Activated CD8-positive, alpha-beta memory T cell treated with anti-CD3 and anti-CD28 coated beads, Interleukin-2, amount 50 U/mL, for 1 hour (primary cell): ENCODE results near the gene JAZF1.

Source experiments
- DNase-seq: peaks from one replicate; pipeline ENCODE4 v3.0.0-alpha.2; 2020; ENCODE audit errors: extremely low read depth

JAZF1 gene

DNA sequence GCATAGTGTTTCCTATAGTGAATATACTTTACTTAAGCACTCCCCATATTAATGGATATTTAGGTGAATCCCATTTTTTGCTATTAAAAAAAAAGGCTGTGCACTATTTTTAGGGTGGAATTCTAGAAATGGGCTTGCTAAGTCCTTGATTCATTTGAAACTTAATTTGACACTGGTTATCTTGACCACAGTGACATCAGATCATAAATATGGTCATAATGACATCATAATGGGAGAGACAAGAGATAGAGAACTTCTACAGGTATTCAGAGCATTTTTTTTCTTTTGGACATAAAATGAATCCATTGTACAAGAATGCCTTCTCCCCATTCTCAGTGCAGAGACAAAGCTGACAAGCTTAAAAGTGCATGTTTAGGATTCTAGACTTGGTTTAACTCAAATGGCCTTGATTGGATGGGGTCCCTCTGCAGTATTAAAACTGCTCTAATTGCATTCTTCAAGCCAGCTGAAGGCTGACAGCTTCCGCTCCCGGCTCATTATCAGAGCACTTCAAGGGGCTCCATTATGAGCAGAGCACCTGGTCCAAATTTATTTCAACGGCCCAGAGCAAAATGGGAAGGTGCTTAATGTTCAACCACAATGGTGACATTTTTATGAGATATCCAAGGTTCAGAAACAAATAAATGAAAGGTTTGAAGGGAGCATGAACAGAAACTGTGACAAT lies 104.8 kb downstream of the JAZF1 start:
- DNase-seq: no peak

DNA sequence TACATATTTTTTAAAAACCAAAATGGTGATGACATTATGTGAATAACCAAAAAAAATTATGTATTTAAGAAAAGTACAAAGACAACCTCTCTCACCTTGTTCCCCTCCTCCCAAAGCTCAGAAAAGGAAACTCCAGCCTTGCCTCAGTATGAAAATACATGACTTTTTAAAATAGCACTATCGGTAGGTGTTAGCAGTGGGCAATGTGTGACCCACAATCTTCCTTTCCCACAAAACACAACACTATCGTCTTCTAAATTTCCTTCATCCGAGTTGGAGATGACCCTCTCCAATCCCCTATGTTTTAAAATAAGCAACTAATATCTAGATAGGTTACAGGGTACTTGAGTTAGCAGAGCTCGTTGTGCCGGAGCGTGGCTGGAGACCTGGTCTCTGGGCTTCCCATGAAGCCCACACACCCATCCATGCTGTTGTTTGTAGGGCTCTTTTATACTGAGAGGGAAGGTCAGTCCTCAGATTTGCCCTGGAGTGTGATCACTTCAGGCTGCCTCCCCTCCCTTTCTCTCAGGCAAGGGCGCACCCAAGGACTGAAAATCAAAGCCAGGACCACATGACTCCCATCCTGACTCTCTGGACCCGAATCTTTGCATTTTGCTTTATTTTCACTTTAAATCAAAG lies 107.6 kb downstream of the JAZF1 start:
- no peak for DNase-seq

DNA sequence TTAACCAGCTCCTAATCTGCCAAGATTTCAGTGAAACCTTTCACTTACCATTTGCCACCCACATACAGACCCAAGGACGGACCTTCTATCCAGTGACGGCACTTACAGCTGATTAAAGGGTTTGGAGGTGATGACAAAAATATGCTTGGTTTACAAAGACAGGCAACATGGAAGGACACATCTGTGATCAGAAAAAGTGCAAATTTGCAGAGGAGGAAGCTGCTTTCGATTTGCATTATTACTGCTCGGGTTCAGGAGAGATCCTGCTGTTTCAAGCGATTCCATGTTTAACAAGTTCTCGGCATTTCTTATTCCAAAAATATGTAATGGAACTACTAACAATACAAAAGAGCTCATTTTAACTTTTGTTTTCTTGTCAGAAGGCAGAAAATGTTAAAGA lies 109.0 kb downstream of the JAZF1 start:
- no peak for DNase-seq

DNA sequence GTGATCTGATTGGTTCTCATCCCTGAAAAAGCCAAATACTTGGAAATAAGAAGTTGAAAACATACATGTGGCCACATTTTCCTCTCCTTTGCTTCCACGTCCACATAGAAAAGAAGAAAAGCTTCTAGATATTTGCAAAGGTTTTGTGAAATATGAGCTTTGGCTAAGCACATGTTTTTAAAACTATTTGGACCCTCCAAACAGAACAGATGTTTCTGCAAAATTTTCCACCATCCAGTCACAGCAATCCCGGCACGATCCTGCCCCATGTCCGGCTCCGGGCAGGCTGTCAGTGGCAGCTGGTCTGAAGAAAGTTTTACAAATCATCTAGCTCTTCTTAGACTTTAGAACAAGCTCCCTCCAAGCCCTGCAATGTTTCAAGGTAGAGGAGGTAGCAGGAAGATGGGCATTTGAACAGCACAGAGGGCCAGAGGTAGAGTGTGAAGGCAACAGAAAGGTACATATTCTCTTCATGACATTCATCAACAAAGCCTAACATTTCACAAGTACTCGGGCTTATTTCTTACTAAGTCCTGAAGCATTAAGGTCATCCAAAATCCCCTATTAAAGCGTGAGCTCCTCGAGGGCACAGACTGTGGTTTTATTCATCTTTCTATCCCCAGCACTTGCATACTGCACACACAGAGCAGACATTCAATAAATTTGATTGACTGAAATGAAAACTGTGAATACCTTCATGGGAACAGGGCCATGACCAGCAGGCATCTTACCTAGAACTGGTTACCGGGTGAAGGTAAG lies 110.1 kb downstream of the JAZF1 start:
- no peak for DNase-seq

DNA sequence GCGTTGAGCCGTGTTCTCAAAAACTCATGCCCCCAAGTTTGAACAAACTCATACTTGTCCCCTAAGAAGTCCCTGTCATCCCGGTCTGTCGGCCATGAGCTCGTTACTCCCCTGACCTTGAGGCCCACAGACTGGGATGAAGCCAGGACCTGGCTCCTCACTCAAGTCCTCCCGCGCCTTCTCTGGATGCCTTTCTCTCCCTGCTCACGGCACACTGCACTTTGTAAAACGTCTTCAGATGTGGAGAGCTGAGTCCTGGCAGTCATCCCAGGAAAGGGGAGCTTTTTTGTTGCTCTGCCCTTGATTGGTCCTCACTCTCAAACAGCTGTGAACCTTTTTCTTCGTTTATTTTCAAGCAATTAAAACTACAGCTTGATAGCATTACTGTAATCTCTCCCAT lies 110.8 kb downstream of the JAZF1 start:
- DNase-seq: no peak

DNA sequence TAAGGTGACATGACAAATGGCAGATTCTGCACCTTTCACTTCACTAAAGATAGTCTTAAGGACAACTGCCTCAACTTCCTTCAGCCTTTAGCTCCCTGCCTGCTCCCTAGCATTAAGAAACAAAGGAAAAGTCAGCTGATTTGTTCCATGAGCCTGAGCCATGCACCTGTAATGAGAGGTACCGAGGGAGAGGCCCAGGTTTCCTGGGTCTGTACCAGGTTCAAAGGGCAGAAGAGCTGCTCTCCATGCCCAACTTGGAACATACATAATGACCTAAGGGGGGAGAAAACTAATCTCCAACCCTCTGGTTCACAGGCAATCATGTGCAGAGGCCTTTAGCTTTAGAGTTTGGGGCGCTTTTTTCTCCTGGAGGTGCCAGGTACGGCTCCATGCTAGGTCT lies 111.2 kb downstream of the JAZF1 start:
- no peak for DNase-seq

DNA sequence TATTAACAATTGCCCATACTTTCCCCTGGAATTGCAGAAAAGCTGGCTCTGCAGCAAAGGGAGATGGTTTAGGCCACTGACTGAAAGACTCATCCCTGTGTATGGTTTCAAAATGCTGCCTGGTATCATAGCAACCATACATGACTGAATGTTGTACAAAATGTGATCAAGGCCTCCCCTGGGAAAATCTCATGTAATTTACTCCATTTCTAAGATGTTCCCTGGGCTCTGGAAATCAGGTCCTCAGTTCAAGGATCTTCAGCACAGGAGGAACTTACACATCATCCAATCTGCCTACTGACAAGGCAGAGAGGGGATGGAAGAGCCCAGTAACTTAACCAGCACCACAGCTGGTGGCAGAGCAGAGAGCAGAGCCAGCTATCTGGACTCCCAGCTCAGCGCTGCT lies 111.8 kb downstream of the JAZF1 start:
- DNase-seq: no peak

DNA sequence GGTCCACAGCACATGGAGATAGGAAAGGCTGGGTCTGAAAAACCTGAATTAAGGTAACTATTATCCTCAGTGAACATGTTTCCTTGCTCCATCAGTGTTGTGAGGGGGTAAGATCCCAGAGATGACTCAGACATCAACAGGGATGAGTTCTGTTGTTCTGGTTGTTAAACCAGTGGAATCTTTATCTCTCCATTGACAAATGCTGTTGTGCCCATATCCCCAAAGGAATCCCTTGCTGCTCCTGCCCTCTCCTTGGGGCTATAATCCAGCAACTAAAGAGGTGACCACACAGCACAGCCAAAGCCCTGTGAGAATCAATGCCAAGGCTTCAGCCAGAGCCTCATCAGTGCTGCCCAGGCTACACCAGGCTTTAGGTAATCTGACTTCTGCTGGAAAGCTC lies 113.4 kb downstream of the JAZF1 start:
- no peak for DNase-seq

DNA sequence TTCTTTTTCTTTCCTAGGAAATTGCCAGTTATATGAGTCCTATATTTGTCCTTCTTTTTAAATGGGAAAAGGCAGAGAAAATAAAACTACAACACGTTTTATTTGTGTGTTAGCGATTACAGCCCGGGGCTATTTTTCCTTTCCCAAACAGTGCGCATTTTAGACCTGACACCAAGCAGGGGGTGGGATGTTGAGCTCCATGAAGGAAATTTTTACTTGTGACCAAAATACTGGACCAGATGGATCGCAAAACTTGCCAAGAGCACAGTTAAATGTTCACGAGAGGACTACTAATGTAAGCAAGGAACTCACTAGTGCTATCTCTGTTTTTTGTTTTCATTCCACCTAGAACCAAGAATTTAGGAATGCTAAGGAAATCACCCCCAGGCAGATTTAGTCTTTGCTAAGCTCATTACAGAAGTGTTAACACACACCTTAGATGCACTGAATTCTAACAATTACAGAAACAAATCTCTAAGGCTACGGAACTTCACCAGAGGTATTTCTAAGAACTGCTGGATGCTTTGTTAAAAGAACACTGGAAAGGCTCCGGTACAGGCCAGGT lies 114.8 kb downstream of the JAZF1 start:
- DNase-seq: no peak

DNA sequence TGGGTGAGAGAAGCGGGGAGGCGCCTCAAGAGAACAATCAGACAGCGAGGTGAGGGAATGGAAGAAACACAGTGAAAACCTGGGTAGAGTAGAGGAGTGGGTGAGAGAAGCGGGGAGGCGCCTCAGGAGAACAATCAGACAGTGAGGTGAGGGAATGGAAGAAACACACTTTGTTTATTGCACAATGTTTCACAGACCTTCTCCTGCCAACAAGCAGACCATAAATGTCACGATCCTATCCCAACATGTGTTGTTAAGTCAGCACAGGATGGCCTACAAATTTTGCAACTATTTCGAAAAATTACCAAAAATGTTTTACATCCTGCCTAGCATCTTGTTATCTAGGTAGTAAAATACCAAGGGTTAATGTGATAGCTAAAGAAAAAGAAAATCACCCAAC lies 115.3 kb downstream of the JAZF1 start:
- no peak for DNase-seq

DNA sequence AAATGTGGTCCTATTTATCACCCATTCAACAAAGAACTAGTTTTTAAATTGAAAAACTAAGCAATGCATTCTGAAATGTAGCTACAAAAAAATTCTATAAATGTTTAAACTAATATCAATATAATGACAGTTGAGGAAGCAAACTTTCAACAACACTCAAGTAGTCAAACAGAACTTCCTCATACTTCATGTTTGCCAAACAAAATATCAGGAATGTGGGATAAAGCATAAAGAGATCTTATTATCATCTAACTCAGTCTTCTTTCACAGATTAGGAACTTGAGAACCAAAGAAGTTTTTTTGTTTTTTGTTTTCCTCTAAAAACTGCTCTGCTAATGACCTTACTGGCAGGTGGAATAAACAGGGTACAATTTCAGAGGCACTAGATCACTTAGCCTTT lies 116.2 kb downstream of the JAZF1 start:
- DNase-seq: no peak

DNA sequence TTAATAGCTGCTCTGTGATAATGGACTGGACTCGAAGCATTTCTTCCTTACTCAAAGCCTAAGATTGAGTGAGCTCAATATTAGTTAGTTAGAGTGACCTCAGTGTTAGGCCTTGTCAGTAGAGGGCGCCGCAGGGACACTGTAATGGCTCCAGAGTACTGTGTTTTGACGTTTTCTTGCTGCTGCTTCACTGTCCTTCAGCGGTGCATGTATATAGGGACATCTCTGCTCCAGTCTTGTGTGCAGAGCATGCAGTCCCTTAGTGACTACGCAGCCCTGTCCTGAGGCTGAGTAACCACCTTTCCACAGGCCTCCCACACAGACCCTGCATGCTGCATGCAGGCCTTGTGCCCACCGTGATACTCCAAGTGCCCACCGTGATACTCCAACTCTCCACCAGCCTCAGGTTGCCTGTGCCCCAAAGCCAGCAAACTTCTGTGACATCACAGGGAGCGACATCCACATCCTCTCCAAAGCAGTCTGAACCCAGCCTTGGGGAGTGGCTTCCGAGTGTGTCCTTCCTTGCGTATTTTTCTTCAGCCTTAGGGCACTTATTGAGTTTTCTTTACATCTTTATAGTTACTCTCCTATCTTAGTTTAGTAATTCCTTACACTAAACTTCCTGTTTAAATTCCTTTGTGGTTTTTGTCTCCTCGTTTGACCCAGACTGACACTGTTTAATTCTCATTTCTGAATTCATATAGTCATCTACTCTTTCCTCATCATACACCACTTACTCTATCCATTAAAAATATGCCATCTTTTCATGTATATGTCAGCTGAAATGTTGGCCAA lies 118.2 kb downstream of the JAZF1 start:
- no peak for DNase-seq

DNA sequence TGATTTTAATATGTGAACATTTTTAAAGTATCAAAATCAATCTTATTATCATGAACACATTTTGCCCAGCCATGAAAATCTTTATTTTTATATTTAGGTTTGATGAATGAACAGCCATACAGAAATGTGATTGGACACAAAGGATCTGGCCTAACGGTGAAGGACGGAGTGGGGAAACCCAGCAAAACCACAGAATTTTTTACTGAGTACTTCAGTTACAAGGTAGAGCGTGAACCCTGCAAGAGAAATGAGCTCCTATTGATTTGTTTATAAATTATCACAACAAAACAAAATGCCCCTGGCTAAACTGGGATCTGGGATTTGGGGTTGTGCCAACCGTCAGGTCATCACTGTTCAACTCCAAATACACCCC lies 118.8 kb downstream of the JAZF1 start:
- no peak for DNase-seq

DNA sequence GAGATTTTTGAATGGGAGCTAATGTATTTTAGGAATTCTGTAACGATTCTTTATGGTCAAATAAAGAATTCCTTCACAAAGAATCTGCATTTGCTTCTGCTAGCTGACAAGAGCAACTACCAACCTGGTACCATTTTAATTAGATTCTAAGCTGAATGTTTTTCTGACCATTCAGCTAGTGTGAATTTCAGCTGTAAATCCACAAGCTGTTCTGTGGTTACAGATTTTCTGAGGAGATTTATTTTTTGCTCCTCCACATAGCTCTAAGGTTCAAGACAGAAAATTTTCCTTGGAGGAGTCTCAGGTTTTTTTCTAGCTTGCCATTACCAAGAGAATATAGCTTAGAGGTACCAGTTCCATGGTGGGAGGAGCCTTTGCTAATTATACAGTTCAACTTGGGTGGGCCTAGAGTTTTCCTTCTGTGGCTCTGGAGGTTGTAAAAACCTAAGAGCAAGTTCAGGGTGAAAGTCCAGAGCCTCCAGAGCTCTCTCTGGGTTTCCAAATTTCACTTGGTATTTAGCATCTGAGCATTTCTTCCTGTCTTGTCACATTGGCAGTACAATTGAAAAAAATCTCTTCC lies 120.1 kb downstream of the JAZF1 start:
- DNase-seq: no peak

DNA sequence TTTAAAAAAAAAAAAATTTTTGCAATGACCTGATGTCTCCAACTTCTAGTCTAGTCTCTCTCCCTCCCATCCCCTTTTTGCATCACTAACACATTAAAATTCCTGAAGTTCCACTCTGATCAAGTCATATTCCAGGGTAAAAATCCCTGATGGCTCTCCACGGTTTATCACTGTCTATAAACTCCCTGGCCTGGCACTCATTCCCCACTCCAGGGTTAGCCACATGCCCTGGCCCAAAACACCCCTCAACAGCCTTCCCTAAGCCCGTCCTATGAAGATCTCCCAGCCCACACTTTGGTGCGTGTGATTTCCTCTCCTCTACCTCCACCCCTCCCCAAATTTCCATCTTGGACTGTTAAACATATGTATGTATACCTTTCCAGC lies 125.4 kb downstream of the JAZF1 start:
- DNase-seq: no peak

DNA sequence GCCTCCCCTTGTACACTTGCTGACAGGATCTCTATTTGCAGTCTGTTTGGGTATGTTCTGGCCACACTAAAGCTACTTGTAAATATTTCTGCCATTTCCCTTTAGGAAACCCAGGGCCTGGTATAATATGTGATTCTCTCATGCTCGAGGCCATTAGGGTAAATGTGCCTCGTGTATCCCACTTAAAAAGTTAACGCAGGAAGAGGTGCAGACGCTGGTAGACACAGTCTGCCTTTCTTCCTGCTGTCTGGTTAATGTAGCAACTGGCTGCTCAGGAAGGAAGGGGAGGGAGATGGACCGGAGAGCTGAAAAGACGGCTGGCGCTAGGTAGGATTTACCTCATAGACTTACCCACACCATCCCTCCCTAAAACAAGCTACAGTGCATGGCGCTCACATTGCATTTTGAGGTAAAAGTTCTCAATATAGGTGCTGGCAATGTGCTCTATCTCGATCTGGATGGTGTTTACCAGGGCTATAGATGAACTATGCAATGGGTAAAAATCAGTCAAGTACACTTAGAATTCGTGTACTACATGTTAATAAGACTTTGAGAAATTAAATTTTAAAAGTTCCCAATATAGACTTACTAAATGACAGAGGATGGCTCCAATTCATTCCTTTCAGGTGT lies 125.9 kb downstream of the JAZF1 start:
- DNase-seq: no peak

DNA sequence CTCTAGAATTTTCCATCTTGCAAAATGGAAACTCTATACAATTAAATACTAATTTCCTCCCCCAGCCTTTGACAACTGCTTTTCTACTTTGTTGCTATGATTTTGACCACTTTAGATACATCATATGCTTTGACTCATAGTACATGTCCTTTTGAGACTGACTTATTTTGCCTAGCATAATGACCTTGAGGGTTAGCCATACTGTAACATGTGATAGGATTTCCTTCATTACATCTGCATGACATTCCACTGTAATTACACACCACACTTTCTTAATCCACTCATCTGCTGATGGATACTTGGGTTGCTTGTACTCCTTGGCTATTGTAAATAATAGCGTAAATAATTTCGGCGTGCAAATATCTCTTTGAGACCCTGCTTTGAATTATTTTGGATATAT lies 127.7 kb downstream of the JAZF1 start:
- DNase-seq: no peak

DNA sequence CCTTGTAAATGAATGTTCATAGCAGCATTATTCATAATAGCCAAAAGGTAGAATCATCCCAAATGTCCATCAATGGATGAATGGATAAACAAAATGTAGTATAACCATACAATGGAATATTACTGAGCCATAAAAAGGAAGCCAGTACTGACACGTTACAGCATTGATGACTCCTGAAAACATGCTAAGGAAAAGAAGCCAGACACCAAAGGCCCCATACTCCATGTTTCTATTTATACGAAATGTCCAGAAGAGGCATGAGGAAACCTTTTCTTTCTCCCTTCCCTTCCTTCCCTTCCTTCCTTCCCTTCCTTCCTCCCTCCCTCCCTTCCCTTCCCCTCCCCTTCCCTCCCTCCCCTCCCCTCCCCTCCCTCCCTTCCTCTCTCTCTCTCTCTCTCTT lies 131.9 kb downstream of the JAZF1 start:
- DNase-seq: no peak

DNA sequence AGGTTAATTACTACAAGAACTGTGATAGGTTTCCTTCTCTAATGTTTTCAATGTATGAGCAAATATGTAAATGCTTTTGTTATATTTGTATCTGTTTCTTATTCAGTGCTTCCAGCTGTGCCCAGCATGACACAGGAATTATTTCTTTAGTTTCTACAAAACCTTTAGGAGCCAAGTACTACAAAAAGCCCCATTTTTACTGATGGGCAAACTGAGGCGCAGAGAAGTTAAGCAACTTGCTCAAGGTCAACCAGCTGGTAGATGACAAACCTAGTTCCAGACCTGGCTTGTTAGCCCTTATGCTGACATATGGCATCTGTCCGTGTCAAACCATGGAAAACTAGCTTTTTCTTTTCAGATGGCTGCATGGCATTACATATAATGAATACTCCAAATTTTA lies 134.6 kb downstream of the JAZF1 start:
- no peak for DNase-seq

DNA sequence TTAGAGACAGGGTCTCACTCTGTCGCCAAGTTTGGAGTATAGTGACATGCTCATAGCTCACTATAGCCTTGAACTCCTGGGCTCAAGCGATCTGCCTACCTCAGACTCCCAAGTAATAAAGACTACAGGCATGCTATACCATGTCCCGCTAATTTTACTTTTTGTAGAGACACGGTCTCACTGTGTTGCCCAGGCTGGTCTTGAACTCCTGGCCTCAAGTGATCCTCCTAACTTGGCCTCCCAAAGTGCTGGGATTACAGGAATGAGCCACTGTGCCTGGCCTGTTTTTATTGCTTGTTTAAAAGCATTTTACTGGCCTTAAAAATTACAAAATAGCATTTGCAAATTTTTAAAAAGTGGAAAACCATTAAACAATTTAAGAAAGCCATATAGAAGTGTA lies 135.0 kb downstream of the JAZF1 start:
- DNase-seq: no peak

DNA sequence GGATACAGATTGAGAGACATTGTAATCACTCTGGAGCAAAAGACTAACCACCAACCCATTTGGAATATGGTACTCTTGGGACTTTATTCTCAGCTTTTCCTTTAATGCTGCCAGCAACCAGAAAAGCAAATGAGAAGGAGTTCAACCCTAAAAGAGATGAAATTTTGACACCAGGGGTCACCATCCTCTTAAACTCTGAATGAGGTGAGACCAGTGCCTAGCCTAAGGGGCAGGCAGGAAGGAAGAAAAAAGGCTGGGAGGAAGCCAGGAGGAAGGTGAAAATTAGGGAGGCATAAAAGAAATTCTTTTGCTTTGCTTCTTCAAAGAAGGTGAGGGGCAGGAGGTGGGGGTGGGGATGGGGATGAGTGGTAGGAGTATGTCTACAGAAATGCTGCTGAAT lies 135.8 kb downstream of the JAZF1 start:
- DNase-seq: no peak
